Measurements from ENCODE around the gene ROBO3.

ROBO3 gene

DNA sequence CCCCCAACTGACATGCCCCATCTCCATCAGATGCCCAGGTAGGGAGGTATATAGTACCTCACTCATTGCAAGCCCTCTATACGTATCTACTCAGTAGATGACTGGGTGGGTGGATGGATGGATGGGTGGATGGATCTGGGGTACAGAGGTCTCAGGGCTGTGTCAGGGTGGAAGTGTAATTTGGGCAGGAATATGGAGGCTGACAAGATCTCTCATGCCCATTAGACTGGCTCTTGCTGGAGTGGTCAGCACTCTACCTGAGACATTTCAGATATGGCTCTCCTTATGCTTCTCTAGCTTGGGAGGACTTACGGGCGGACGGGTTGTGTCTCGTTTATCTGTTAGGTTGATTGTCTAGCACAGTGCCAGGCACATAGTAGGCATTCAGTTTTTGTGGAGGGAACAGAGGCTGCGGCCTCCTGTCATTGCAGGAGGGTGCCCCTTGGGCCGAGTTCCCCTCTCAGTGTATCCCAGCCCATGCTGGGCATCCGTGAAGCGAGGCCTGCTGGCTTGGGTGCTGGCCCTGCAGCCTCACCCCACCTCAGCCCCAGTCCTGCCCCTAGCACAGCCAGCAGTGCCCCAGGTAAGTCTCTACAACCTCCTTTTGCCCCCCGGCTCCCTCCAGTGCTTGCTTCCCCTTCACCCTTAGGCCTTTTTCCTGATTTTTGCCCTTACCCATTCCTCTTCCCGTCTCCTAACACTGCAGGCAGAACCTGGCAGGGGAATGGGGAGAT is 13.7 kb downstream of the ROBO3 start:
- Mint-ChIP-seq H3K4me3 (no peak overlapping the region), H3K27me3 (peaks cover 71% of the 10 kb centered on the region), H3K9me3 (no peaks in the 10 kb centered on the region), H3K36me3 (no peaks in the 10 kb centered on the region), H3K27ac (no peak overlapping the region), H3K4me1 (peaks cover 19% of the 10 kb centered on the region)
- no peak for ATAC-seq

DNA sequence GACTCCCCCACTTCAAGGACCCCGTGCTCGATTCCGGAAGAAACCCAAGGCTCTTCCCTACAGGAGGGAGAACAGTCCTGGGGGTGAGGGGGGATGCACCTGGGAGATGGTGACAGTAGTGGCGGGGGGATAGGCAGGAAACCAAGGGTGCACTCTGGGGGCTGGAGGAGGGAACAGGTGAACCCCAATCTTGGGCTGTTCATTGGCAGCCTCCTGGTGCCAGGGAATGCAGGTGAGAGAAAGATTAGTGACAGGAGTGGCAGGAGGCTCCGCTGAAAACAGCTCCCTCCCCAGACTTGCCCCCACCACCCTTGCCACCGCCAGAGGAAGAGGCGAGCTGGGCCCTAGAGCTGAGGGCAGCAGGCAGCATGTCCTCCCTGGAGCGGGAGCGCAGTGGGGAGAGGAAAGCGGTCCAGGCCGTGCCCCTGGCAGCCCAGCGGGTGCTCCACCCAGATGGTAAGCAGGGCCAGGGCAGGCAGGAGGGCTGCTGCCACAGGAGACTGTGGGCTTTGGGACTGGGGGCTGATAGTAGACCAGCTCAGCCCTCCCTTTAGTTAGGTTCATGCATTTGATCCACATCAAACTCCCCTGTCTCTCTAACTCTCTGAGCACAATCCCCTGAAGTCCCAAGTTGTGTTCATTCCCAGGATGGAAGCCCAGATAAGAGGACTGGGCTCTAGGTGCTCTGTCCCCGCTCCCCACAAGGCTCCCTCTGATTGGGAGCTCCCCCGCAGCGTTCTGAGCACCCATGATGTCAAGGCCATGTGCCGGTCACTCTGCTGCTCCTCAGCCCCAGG is 14.5 kb downstream of the ROBO3 start:
- H3K4me1 Mint-ChIP-seq: peaks cover 19% of the 10 kb centered on the region
- no peaks in the 10 kb centered on the region for H3K36me3 Mint-ChIP-seq
- no peak for ATAC-seq
- peaks cover 71% of the 10 kb centered on the region for H3K27me3 Mint-ChIP-seq
- H3K4me3 Mint-ChIP-seq: no peak overlapping the region
- H3K9me3 Mint-ChIP-seq: no peaks in the 10 kb centered on the region
- H3K27ac Mint-ChIP-seq: no peak overlapping the region

DNA sequence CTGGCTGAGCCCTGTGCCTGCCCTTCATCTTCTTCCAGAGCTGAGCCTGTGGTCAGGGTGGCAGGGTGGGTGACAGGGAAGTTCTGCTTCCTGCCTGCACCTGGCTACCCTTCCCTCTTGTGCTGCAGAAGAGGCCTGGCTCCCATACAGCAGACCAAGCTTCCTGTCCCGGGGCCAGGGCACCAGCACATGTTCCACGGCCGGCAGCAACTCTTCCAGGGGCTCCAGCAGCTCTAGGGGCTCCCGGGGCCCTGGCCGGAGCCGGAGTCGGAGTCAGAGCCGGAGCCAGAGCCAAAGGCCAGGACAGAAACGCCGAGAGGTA is 15.0 kb downstream of the ROBO3 start:
- H3K27ac Mint-ChIP-seq: no peak overlapping the region
- H3K9me3 Mint-ChIP-seq: no peaks in the 10 kb centered on the region

DNA sequence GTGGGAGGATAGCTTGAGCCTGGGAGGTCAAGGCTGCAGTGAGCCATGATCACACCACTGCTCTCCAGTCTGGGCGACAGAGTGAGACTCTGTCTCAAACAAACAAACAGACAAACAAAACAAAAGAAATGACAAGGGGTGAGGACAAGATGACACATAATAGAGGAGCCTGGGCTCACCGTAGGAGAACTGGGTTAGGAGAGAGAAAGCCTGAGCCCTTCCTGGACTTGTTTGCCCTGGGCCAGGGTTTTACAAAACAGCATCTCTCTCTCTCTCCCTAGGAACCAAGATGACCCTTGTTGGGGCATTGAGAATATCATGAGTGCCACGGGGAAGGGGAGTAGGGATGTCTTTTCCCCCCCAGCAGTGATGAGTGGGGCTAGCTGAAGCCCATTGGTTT is 15.7 kb downstream of the ROBO3 start:
- ATAC-seq: no peak
- Mint-ChIP-seq H3K4me3 (no peak overlapping the region), H3K9me3 (no peaks in the 10 kb centered on the region), H3K4me1 (peaks cover 14% of the 10 kb centered on the region), H3K36me3 (no peaks in the 10 kb centered on the region), H3K27ac (no peak overlapping the region), H3K27me3 (peaks cover 70% of the 10 kb centered on the region)

More for the DNA sequence above, 15.0 kb downstream of the ROBO3 start:
- peaks cover 18% of the 10 kb centered on the region for H3K4me1 Mint-ChIP-seq
- no peak overlapping the region for H3K4me3 Mint-ChIP-seq
- H3K36me3 Mint-ChIP-seq: no peaks in the 10 kb centered on the region
- ATAC-seq: no peak
- peaks cover 70% of the 10 kb centered on the region for H3K27me3 Mint-ChIP-seq

- Mint-ChIP-seq H3K4me3 (no peak overlapping the region), H3K27ac (no peak overlapping the region), H3K27me3 (peaks cover 71% of the 10 kb centered on the region), H3K9me3 (no peaks in the 10 kb centered on the region), H3K36me3 (no peaks in the 10 kb centered on the region), H3K4me1 (peaks cover 6% of the 10 kb centered on the region)
- no peak for ATAC-seq
Observed at GRCh38 chr11:124882339-124883071, 17.3 kb downstream of the ROBO3 start.

- no peaks in the 10 kb centered on the region for H3K4me1 Mint-ChIP-seq
- H3K4me3 Mint-ChIP-seq: no peak overlapping the region
- H3K27me3 Mint-ChIP-seq: peaks cover 62% of the 10 kb centered on the region
- H3K36me3 Mint-ChIP-seq: no peaks in the 10 kb centered on the region
- no peaks in the 10 kb centered on the region for H3K9me3 Mint-ChIP-seq
- H3K27ac Mint-ChIP-seq: no peak overlapping the region
- ATAC-seq: no peak
Observed at GRCh38 chr11:124884340-124884739, 19.1 kb downstream of the ROBO3 start.

GRCh38 chr11:124884869-124885479 is 19.7 kb downstream of the ROBO3 start:
- ATAC-seq: no peak
- Mint-ChIP-seq H3K9me3 (no peaks in the 10 kb centered on the region), H3K27ac (no peak overlapping the region), H3K4me1 (no peaks in the 10 kb centered on the region), H3K4me3 (no peak overlapping the region), H3K36me3 (no peaks in the 10 kb centered on the region), H3K27me3 (peaks cover 57% of the 10 kb centered on the region)

DNA sequence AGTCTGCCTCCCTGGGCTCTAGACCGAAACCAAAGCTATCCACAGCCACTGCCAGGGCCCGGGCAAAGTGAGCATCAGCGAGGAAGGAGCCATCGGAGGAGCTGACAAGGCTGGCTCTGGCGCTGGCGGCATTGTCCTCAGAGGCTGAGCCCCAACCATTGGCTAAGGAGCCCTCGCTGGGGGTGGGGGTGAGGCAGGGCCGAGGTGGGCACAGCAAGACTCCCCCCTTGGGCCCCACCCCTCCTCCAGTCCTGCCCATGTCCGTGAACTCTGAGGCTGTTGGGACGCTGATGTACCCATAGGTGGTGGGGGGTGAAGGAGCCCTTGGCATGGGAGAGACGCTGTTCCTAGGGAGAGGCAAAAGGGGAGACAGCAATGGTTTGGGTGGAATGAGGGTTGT is 21.2 kb downstream of the ROBO3 start:
- Mint-ChIP-seq H3K27me3 (peaks cover 50% of the 10 kb centered on the region), H3K9me3 (no peaks in the 10 kb centered on the region), H3K4me3 (no peak overlapping the region), H3K36me3 (no peaks in the 10 kb centered on the region), H3K4me1 (no peaks in the 10 kb centered on the region), H3K27ac (no peak overlapping the region)
- no peak for ATAC-seq

GRCh38 chr11:124886978-124887666 is 21.9 kb downstream of the ROBO3 start:
- no peak overlapping the region for H3K27ac Mint-ChIP-seq

GRCh38 chr11:124887667-124888013 is 22.4 kb downstream of the ROBO3 start:
- H3K27ac Mint-ChIP-seq: no peak overlapping the region
- ATAC-seq: no peak
- no peaks in the 10 kb centered on the region for H3K36me3 Mint-ChIP-seq
- peaks cover 53% of the 10 kb centered on the region for H3K27me3 Mint-ChIP-seq
- no peak overlapping the region for H3K4me3 Mint-ChIP-seq
- no peaks in the 10 kb centered on the region for H3K4me1 Mint-ChIP-seq
- H3K9me3 Mint-ChIP-seq: no peaks in the 10 kb centered on the region

More at GRCh38 chr11:124886978-124887666, 21.9 kb downstream of the ROBO3 start:
- ATAC-seq: no peak
- H3K4me1 Mint-ChIP-seq: no peaks in the 10 kb centered on the region
- H3K4me3 Mint-ChIP-seq: no peak overlapping the region
- no peaks in the 10 kb centered on the region for H3K36me3 Mint-ChIP-seq
- H3K9me3 Mint-ChIP-seq: no peaks in the 10 kb centered on the region
- peaks cover 50% of the 10 kb centered on the region for H3K27me3 Mint-ChIP-seq

GRCh38 chr11:124889191-124890091 is 24.2 kb downstream of the ROBO3 start:
- Mint-ChIP-seq H3K27ac (no peak overlapping the region), H3K4me3 (no peak overlapping the region), H3K27me3 (peaks cover 46% of the 10 kb centered on the region), H3K4me1 (no peaks in the 10 kb centered on the region), H3K9me3 (no peaks in the 10 kb centered on the region), H3K36me3 (no peaks in the 10 kb centered on the region)
- no peak for ATAC-seq

DNA sequence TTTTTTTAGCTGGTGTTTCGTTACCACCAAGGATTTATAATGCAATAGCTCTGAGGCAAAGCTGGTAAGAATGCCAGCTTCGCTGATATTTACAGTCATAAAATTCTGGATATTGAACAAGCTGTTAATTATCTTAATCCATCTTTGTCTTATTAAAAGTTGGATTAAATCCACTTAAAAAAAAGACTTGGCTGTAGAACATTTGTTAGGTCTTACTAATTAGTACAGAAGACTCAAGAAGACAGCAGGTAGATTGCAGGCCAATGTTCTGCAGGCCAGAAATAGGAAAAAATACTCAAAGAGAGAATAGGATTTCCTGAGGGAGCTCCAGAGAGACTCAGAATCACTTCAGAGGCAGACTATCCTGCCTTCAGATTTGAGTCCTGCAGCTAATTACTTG is 24.9 kb downstream of the ROBO3 start:
- H3K27me3 Mint-ChIP-seq: peaks cover 46% of the 10 kb centered on the region
- no peaks in the 10 kb centered on the region for H3K9me3 Mint-ChIP-seq
- no peak overlapping the region for H3K27ac Mint-ChIP-seq
- no peaks in the 10 kb centered on the region for H3K4me1 Mint-ChIP-seq
- no peaks in the 10 kb centered on the region for H3K36me3 Mint-ChIP-seq
- H3K4me3 Mint-ChIP-seq: no peak overlapping the region
- ATAC-seq: no peak

- Mint-ChIP-seq H3K27ac (no peak overlapping the region), H3K4me1 (no peaks in the 10 kb centered on the region), H3K9me3 (no peaks in the 10 kb centered on the region), H3K36me3 (no peaks in the 10 kb centered on the region), H3K27me3 (peaks cover 44% of the 10 kb centered on the region), H3K4me3 (no peak overlapping the region)
- no peak for ATAC-seq
Observed at GRCh38 chr11:124890683-124891372, 25.6 kb downstream of the ROBO3 start.
